Measurements from ENCODE around the gene FDXR. TPM values are rescaled to one million over a fixed set of nuclear protein-coding genes. Genes with fewer than 3 reads are reported as not detected.

Gene FDXR
- total RNA-seq, 1 donor from 2014 or later = 34.2 TPM

DNA sequence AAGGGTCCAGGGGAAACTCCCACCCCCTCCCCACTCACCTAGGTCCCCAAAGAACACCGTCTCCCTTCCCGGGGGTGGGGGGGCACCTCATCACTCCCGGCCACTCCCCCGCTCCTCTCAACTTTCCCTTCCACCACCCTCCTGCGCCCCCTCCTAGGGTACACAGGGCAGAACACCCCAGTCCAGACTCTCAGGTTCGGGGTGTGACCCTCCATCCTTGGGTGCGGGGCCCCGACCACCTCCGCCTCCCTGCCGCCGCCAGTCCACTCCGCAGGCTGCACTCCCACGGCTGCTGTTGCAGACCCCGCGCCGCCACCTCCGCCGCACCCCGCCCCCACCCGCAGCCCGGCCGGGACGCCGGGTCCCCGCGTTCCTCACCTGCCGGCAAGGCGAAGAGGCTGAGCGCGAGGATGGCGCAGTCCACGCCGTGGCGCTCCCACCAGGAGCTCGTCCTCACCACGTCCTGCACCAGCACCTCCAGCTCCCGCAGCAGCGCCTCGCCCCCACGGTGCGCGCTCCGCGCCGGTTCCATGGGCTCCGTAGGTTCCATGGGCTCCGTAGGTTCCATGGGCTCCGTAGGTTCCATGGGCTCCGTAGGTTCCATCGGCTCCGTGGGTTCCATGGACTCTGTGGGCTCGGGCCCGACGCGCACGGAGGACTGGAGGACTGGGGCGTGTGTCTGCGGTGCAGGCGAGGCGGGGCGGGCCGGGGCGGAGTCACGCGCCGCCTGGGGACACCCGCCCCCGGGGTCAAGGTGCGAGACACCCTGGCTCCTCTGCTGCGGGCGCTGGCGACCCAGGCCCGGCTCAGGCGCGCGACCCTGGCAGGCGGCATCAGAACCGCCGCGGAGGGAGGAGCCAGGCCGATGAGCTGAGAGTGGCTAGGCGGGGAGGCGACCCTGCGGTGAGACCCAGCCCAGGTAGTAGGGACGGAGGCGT is 20.4 kb upstream of the FDXR start, which contains the start of gene FADS6:
TSS of gene FADS6 (minus strand) at position 660 of the 938 bp plus-strand sequence. CDS start at position 622, 38 bp downstream.
- DNase-seq (ENCODE audit: low read depth) (no peak), FAIRE-seq (no peak)
- H3K27ac ChIP-seq (ENCODE audit: low read depth, low read length) = no peak within 1 kb of the TSS
- Mint-ChIP-seq H3K4me3 (ENCODE audit: unreplicated experiment) (peak within 1 kb of the TSS; percentile 64), H3K4me1 (ENCODE audit: low read depth, unreplicated experiment) (no peaks in the 10 kb centered on the region), H3K9me3 (ENCODE audit: unreplicated experiment) (no peaks in the 10 kb centered on the region), H3K27ac (ENCODE audit: unreplicated experiment) (no peak within 1 kb of the TSS), H3K27me3 (ENCODE audit: low read depth, unreplicated experiment) (peaks cover 59% of the 10 kb centered on the region), H3K36me3 (ENCODE audit: low read depth, unreplicated experiment) (no peaks in the 10 kb centered on the region)
- H3K4me2 ChIP-seq (ENCODE audit: low read length) = peak within 1 kb of the TSS; percentile 50
- H4K20me1 ChIP-seq (ENCODE audit: insufficient read depth, low read length) = no peaks in the 10 kb centered on the region
- H3K9ac ChIP-seq (ENCODE audit: low read length) = no peak within 1 kb of the TSS
- H3K27me3 ChIP-seq (ENCODE audit: insufficient read depth, low read length) = peaks cover 55% of the 10 kb centered on the region
- TF ChIP-seq, protein P1, sequence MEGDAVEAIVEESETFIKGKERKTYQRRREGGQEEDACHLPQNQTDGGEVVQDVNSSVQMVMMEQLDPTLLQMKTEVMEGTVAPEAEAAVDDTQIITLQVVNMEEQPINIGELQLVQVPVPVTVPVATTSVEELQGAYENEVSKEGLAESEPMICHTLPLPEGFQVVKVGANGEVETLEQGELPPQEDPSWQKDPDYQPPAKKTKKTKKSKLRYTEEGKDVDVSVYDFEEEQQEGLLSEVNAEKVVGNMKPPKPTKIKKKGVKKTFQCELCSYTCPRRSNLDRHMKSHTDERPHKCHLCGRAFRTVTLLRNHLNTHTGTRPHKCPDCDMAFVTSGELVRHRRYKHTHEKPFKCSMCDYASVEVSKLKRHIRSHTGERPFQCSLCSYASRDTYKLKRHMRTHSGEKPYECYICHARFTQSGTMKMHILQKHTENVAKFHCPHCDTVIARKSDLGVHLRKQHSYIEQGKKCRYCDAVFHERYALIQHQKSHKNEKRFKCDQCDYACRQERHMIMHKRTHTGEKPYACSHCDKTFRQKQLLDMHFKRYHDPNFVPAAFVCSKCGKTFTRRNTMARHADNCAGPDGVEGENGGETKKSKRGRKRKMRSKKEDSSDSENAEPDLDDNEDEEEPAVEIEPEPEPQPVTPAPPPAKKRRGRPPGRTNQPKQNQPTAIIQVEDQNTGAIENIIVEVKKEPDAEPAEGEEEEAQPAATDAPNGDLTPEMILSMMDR (IDR thresholded peaks at IDR 0.05; ENCODE audit: insufficient read depth, low read depth, low read length) = no peak
- peak; percentile 97 for TF ChIP-seq EZH2 (IDR thresholded peaks at IDR 0.05; ENCODE audit: insufficient read depth, low read length)
- no peak within 1 kb of the TSS for H2AFZ ChIP-seq (ENCODE audit: low read depth, low read length)
- no peaks in the 10 kb centered on the region for H3K9me3 ChIP-seq (ENCODE audit: insufficient read depth, low read depth, low read length)
- no peak within 1 kb of the TSS for H3K4me3 ChIP-seq (ENCODE audit: insufficient read depth, low read depth, low read length)
- H3K36me3 ChIP-seq (ENCODE audit: insufficient read depth, low read length) = no peaks in the 10 kb centered on the region
- no peaks in the 10 kb centered on the region for H3K79me2 ChIP-seq (ENCODE audit: insufficient read depth, low read length)
- no peaks in the 10 kb centered on the region for H3K4me1 ChIP-seq (ENCODE audit: insufficient read depth, low read length)

DNA sequence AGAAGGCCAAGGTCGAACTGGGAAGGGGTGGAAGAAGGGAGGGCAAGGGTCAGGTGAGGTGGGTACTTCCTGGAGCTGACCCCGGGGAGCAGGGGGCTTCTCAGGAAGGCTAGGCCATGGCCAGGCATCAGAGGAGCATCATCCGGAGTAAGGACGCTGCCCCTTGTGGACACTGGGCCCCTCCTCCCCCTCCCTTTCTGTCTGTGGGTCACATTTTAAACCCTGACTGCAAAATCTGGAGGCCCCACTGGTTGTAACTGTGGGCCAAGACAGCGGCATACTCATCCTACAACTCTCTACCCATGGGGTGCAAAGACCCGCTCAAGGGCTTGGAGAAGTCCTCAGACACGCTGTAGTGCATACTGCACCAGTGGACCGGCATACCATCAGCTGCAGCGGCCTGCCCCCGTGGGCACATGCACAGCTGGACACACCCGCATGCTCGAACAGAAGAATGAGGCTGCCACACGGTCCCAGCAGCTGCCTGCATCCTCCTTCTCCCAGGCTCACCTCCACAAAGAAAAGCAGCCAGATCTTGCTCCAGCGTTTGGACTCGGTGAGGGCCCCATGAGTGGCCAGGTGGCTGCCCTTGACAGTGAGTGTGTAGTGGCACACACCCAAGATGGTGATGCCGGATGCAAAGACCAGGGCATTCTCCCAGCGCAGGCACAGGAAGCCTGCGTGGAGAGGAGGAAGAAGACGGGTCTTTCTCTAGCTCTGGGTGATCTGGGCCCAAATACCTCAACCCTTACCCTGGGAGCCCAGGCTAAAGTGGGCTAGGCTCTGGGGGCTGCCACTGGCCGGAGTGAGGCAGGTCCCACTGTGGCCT is 19.4 kb upstream of the FDXR start:
- Histone ChIP-seq H3K9ac (ENCODE audit: low read length) (no peak overlapping the region), H3K79me2 (ENCODE audit: insufficient read depth, low read length) (no peaks in the 10 kb centered on the region), H3K9me3 (ENCODE audit: insufficient read depth, low read depth, low read length) (no peaks in the 10 kb centered on the region), H2AFZ (ENCODE audit: low read depth, low read length) (no peak overlapping the region), H3K4me1 (ENCODE audit: insufficient read depth, low read length) (no peaks in the 10 kb centered on the region), H4K20me1 (ENCODE audit: insufficient read depth, low read length) (no peaks in the 10 kb centered on the region), H3K36me3 (ENCODE audit: insufficient read depth, low read length) (no peaks in the 10 kb centered on the region), H3K4me2 (ENCODE audit: low read length) (no peak overlapping the region), H3K27me3 (ENCODE audit: insufficient read depth, low read length) (peaks cover 51% of the 10 kb centered on the region), H3K27ac (ENCODE audit: low read depth, low read length) (no peak overlapping the region), H3K4me3 (ENCODE audit: insufficient read depth, low read depth, low read length) (no peak overlapping the region)
- Mint-ChIP-seq H3K4me1 (ENCODE audit: low read depth, unreplicated experiment) (no peaks in the 10 kb centered on the region), H3K27ac (ENCODE audit: unreplicated experiment) (no peak overlapping the region), H3K4me3 (ENCODE audit: unreplicated experiment) (no peak overlapping the region), H3K27me3 (ENCODE audit: low read depth, unreplicated experiment) (peaks cover 55% of the 10 kb centered on the region), H3K36me3 (ENCODE audit: low read depth, unreplicated experiment) (no peaks in the 10 kb centered on the region), H3K9me3 (ENCODE audit: unreplicated experiment) (no peaks in the 10 kb centered on the region)
- TF ChIP-seq EZH2 (IDR thresholded peaks at IDR 0.05; ENCODE audit: insufficient read depth, low read length) = no peak
- TF ChIP-seq, protein P1 (IDR thresholded peaks at IDR 0.05; ENCODE audit: insufficient read depth, low read depth, low read length) = no peak
- FAIRE-seq = no peak
- DNase-seq (ENCODE audit: low read depth) = no peak

All from astrocyte (in vitro differentiated cells and primary cell).